SK-N-MC (cell line): ENCODE results near the gene DHFR2.

Experiments
- DNase-seq: peaks from one replicate; pipeline ENCODE4 v3.0.0-alpha.2; 2011; ENCODE audit warnings: low read depth, low spot score
- H3K27ac ChIP-seq: fragments of 200-600 bp; sonication (generic); 2 replicates; pipeline ENCODE4 v1.5.1; 2016; ENCODE audit warnings: mixed run types
- H3K36me3 ChIP-seq: fragments of 200-600 bp; sonication (generic); 2 replicates; pipeline ENCODE4 v1.6.1; 2017; ENCODE audit warnings: antibody characterized with exemption, low read length, mixed read lengths; ENCODE audit not compliant: insufficient read depth
- H3K4me3 ChIP-seq: fragments of 200-600 bp; sonication (generic); 2 replicates; pipeline ENCODE4 v1.5.1; 2016
- H3K9ac ChIP-seq: fragments of 200-600 bp; sonication (generic); 2 replicates; pipeline ENCODE4 v1.8.0; 2017; ENCODE audit warnings: mixed run types, mixed read lengths; ENCODE audit not compliant: insufficient read length
- H3K9me3 ChIP-seq: fragments of 200-600 bp; sonication (generic); 2 replicates; pipeline ENCODE4 v1.6.1; 2017; ENCODE audit warnings: low read depth, mild to moderate bottlenecking, antibody characterized with exemption, low read length, moderate library complexity, mixed read lengths
- EZH2 ChIP-seq: fragments of 200-600 bp; sonication (generic); IDR thresholded peaks from one replicate; pipeline ENCODE4 v1.6.1; 2017; ENCODE audit warnings: antibody characterized with exemption
- FOXP2 ChIP-seq: optimal IDR thresholded peaks from 2 replicates; pipeline ENCODE3; 2011; ENCODE audit warnings: mild to moderate bottlenecking, moderate library complexity; ENCODE audit not compliant: insufficient read depth; ENCODE audit errors: extremely low read length, control extremely low read depth
- POLR2AphosphoS5 ChIP-seq: IDR thresholded peaks from 2 replicates; pipeline ENCODE4 v1.6.1; 2012; ENCODE audit warnings: mild to moderate bottlenecking, low read depth, low read length, borderline replicate concordance

Gene DHFR2

DNA sequence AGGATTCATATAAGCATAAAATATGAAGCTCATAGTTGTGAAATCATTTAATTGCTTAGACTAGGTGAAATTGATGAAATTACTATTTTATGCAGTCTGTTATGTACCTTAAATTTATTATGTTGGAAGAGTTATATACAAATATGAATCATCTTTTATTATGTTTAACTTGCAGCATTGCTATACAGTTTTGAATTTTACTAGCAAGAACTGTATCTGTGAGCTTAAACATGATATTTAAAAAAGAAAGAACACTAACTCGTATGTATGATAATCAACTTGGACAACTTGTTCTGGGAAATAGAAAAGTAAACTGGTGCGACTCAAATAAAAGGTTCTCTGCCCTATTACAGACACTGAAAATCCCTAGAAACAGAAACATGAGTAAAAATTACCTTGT lies 36.1 kb downstream of the DHFR2 start:
- no peak for TF ChIP-seq POLR2AphosphoS5
- TF ChIP-seq EZH2 = no peak
- no peak for TF ChIP-seq FOXP2
- no peak overlapping the region for H3K4me3 ChIP-seq
- no peaks in the 10 kb centered on the region for H3K9me3 ChIP-seq
- H3K36me3 ChIP-seq = 0 out of 2 replicates have a peak, but pooled peaks cover 7% of the 10 kb centered on the region
- H3K9ac ChIP-seq = no peak overlapping the region
- no peak overlapping the region for H3K27ac ChIP-seq
- no peak for DNase-seq

DNA sequence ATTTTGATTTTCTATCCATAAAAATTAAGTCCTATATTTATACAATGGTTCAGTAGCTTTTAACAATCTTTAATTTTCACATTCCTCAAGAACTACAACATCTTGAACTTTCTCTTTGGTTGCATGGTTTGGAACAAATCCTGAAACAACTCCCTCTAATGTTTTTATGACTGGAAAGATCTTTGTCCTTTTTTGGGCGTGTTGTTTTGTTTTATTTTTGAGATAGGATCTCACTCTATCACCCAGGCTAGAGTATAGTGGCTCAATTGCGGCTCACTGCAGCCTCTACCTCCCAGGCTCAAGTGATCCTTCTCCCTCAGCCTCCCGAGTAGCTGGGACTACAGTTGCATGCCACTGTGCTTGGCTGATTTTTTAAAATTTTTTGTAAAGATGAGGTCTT lies 38.3 kb downstream of the DHFR2 start:
- H3K36me3 ChIP-seq = no peaks in the 10 kb centered on the region
- DNase-seq = no peak

DNA sequence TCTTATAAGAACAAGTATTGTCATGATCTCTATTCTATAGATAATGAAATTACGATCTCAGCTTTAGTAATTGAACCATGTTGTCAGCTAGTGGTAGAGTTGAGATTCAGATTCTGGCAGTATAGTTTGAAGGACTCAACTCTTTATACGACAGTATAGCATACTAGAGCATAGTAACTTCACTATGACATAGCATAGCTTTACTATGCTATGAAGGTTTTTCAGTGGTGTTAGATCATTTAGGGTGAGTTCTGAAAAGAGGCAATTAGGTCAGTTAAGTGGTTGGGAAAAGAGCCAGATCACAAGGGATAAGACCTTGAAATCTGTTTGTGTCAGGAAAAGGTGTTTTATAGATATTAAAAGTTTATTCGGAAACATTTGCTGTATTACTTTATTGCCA lies 42.4 kb downstream of the DHFR2 start:
- TF ChIP-seq EZH2 = no peak
- no peak for TF ChIP-seq FOXP2
- no peaks in the 10 kb centered on the region for H3K9me3 ChIP-seq
- no peaks in the 10 kb centered on the region for H3K36me3 ChIP-seq

More for the DNA sequence above, 38.3 kb downstream of the DHFR2 start:
- no peak overlapping the region for H3K27ac ChIP-seq
- no peaks in the 10 kb centered on the region for H3K9me3 ChIP-seq
- no peak overlapping the region for H3K9ac ChIP-seq
- H3K4me3 ChIP-seq = no peak overlapping the region
- TF ChIP-seq POLR2AphosphoS5 (no peak), EZH2 (no peak), FOXP2 (no peak)

DNA sequence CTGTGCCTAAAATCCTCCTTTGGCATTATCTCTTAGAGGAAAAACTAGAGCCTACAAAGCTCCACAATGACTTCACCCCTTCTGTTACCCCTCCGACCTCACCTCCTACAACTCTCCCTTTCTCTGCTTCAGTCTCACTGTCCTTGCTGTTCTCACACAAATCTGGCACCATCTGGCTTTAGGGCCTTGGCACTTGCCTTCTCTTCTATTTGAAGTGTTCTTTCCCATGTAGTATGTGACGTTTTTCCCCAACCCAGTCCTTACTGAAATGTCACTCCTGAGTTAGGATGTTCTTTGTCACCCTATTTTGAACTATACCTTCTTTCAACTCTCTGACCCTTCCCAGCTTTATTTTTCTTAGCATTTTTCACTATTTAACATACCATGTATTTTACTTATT lies 43.1 kb downstream of the DHFR2 start:
- no peak for DNase-seq
- no peak overlapping the region for H3K4me3 ChIP-seq
- no peak overlapping the region for H3K27ac ChIP-seq
- H3K9ac ChIP-seq = no peak overlapping the region
- TF ChIP-seq FOXP2 (no peak), POLR2AphosphoS5 (no peak), EZH2 (no peak)
- H3K9me3 ChIP-seq = no peaks in the 10 kb centered on the region
- no peaks in the 10 kb centered on the region for H3K36me3 ChIP-seq

More for the DNA sequence above, 42.4 kb downstream of the DHFR2 start:
- no peak overlapping the region for H3K27ac ChIP-seq
- no peak overlapping the region for H3K4me3 ChIP-seq
- no peak overlapping the region for H3K9ac ChIP-seq
- no peak for DNase-seq

DNA sequence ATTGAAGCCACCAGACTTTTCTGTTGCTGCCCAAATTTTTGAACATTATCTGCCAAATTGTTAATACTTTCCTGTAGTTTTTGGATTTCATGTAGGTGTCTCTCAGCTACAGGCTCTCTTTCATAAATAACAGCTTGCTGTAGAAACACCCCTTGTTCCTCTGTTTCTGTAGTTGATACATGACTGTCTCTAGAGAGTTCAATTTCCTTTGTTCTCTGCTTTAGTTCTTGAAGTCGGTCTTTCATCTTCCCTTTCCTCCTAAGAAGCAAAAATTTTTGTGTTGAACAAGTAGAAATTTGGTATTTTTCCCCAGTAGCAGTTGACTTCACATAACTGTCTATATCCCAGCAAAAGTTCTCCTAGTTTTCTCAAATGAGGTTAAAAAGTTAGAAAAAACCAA lies 47.7 kb downstream of the DHFR2 start:
- TF ChIP-seq EZH2 (no peak), POLR2AphosphoS5 (no peak), FOXP2 (no peak)
- no peak overlapping the region for H3K27ac ChIP-seq
- no peak overlapping the region for H3K4me3 ChIP-seq
- DNase-seq = no peak
- H3K9ac ChIP-seq = no peak overlapping the region
- no peaks in the 10 kb centered on the region for H3K9me3 ChIP-seq
- no peaks in the 10 kb centered on the region for H3K36me3 ChIP-seq

DNA sequence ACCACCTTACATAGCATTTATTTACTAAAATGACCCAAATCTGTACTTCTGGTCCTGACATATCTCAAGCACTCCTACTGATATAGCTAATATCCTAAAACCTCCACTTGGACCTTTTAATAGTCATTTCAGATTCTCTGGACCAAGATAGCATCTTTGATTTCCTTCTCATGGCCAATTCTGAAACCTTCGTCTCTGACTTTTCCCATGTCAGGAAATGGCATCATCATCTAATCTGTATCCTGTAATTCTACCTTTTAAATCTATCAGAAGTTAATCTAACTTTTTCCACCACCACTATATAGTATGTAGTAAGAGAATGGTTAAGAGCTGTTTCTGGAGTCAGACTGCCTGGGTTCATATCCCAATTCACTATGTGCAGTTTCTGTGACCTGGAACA lies 50.5 kb downstream of the DHFR2 start:
- H3K27ac ChIP-seq = no peak overlapping the region
- H3K36me3 ChIP-seq = no peaks in the 10 kb centered on the region
- H3K4me3 ChIP-seq = no peak overlapping the region
- DNase-seq = no peak
- H3K9me3 ChIP-seq = no peaks in the 10 kb centered on the region
- no peak for TF ChIP-seq FOXP2
- TF ChIP-seq POLR2AphosphoS5 = no peak
- TF ChIP-seq EZH2 = no peak
- no peak overlapping the region for H3K9ac ChIP-seq

DNA sequence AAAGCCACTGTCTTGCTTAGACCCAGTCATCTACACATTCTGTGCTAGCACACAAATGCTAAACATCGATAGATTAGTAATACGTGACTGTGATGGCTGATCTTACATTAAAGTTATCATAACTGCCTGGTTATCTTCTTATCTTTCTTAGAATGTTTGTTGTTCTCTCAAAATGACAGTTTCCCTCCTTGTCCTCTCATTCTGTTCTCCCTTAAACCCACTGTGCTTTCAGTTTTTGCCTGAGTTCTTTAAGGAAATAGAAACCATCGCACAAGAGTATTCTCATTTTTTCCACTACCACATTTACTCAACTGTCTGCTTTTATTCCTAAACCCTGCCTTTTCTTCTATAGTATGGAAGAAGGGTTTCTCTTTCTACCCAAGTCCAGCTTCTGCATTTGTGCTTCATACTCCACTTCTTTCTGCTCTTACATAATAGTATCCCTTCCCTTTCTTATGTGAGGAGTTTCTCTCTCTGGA lies 51.4 kb downstream of the DHFR2 start:
- Histone ChIP-seq H3K4me3 (no peak overlapping the region), H3K36me3 (no peaks in the 10 kb centered on the region), H3K27ac (no peak overlapping the region), H3K9ac (no peak overlapping the region), H3K9me3 (no peaks in the 10 kb centered on the region)
- DNase-seq = no peak
- no peak for TF ChIP-seq EZH2
- TF ChIP-seq FOXP2 = no peak
- TF ChIP-seq POLR2AphosphoS5 = no peak

DNA sequence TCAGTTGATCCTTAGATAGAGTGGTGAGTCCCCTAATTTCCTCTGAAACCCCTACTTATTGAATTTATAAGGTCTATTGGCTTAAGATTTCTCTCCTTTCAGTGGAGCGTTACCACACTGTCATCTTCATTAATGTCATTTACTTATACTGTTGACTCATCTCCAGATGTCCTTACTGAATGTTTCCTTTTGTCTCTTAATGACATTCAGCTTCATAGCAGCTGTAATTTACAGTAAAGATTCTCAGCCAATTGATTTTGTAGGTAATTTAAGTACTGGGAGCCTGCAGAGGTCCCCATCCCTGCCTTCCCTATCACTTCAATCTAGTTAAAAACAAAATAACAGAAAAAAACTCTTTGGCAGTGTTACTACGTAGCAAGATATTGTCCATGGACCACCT lies 53.1 kb downstream of the DHFR2 start:
- H3K27ac ChIP-seq = no peak overlapping the region
- H3K9me3 ChIP-seq = no peaks in the 10 kb centered on the region
- H3K4me3 ChIP-seq = no peak overlapping the region
- no peaks in the 10 kb centered on the region for H3K36me3 ChIP-seq
- no peak for DNase-seq
- H3K9ac ChIP-seq = no peak overlapping the region
- no peak for TF ChIP-seq EZH2
- no peak for TF ChIP-seq POLR2AphosphoS5
- TF ChIP-seq FOXP2 = no peak

DNA sequence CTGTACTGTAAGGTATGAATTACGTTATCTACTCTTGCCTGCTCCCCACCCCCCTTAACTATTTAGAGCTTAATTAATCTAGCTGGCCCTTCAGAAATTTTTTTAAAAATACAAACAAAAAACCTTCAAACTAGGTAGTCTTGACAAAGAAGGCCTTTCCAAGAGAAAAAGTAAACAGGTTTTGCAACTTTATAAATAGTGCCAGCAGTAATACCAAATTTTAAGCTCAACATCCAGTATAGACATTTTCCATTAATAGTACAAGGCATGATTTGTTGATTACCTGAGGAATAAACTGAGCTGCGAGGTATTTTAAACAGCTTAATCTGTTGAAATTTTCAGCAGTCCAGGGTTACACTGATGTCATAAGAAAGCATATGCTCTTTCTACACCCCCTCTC lies 54.5 kb downstream of the DHFR2 start:
- H3K9me3 ChIP-seq = no peaks in the 10 kb centered on the region
- TF ChIP-seq POLR2AphosphoS5 (no peak), FOXP2 (no peak), EZH2 (no peak)
- no peak overlapping the region for H3K4me3 ChIP-seq
- no peak for DNase-seq
- H3K36me3 ChIP-seq = no peaks in the 10 kb centered on the region
- H3K27ac ChIP-seq = no peak overlapping the region
- no peak overlapping the region for H3K9ac ChIP-seq
